GM13976 (cell line): Measurements from ENCODE around the gene SYS1.
"Not testable (repeated sequence)": the region's sequence is repeated elsewhere in the genome, so short reads cannot be mapped to it uniquely, and the experiment has no call there.

Experiments
- DNase-seq: peaks from one replicate; pipeline ENCODE4 v3.0.0; 2012; ENCODE audit warnings: low spot score
- in situ Hi-C: fragments of 300-500 bp; cut with MboI; formaldehyde crosslinking; loops from one replicate; pipeline ENCODE4 v1.12.0; 2022; ENCODE audit warnings: low sequenced_read_pairs, mixed read lengths, inconsistent platforms; ENCODE audit not compliant: unreplicated experiment
- TF ChIP-seq, protein P1 (sequence below): IDR thresholded peaks from 2 replicates; pipeline ENCODE4 v1.5.1; 2012; ENCODE audit warnings: borderline replicate concordance, mild to moderate bottlenecking; ENCODE audit not compliant: insufficient read depth; ENCODE audit errors: extremely low read depth, missing control alignments, control extremely low read depth

SYS1 gene

DNA sequence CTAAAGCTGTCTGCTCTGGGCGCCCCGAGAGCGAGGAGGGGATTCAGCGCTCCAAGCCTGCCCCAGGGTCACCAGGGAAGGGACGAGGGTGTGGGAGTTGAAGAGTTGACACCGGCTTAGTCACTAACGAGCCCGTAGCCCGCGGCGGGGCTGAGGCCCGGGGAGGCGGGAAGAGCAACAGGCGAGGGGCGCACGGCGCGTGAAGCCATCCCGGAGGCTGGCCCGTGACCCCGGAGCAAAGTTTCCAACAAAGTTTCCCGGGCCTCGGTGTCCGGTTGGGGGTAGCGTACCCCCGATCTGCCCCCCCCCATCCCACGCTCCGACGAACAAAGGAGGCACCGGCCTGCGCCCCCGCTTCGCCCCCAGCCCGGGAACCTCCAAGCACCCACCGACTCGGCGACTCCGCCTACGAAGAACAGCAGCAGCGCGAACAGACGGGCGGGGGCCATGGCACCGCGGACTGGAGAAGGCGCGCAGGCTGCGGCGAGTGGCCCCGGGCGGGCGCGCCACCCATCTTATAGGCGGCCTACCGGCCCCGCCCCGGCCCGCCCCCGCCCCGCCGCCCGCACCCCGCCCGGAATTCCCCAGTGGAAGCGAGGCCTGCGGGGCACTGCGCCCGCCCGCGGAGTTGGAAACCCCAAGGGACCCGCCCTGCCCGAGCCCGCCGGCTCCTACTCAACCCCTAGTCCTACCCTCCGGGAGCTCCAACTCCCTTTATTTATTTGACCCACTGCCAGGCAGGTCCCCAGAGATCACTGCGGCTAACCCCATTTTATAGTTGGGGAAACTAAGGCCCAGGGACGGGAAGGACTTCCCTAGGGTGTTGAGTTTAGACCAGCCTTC is 14.8 kb upstream of the SYS1 start, which contains the start of gene SDC4:
SDC4 (minus strand) TSS at position 489 of the 843 bp plus-strand sequence; CDS start at position 449, 40 bp downstream.
- TF ChIP-seq, protein P1, sequence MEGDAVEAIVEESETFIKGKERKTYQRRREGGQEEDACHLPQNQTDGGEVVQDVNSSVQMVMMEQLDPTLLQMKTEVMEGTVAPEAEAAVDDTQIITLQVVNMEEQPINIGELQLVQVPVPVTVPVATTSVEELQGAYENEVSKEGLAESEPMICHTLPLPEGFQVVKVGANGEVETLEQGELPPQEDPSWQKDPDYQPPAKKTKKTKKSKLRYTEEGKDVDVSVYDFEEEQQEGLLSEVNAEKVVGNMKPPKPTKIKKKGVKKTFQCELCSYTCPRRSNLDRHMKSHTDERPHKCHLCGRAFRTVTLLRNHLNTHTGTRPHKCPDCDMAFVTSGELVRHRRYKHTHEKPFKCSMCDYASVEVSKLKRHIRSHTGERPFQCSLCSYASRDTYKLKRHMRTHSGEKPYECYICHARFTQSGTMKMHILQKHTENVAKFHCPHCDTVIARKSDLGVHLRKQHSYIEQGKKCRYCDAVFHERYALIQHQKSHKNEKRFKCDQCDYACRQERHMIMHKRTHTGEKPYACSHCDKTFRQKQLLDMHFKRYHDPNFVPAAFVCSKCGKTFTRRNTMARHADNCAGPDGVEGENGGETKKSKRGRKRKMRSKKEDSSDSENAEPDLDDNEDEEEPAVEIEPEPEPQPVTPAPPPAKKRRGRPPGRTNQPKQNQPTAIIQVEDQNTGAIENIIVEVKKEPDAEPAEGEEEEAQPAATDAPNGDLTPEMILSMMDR, result no peak

GRCh38 chr20:45350217-45350616 is 12.7 kb upstream of the SYS1 start:
- TF ChIP-seq, protein P1, result no peak
- in situ Hi-C loops, result loop anchor here (25.0 kb wide), 1 partner anchor 412 kb away; no protein-coding TSS in a partner anchor
- DNase-seq, result no peak

More for the DNA sequence above, 14.8 kb upstream of the SYS1 start, which contains the start of gene SDC4:
- DNase-seq, result peak; percentile 67
- in situ Hi-C loops, result no loop called here

GRCh38 chr20:45350795-45351194 is 12.2 kb upstream of the SYS1 start:
- not testable (repeated sequence) for DNase-seq
- in situ Hi-C loops, result loop anchor here (25.0 kb wide), 1 partner anchor 412 kb away; no protein-coding TSS in a partner anchor

- in situ Hi-C loops, result loop anchor here (25.0 kb wide), 1 partner anchor 410 kb away; no protein-coding TSS in a partner anchor
- TF ChIP-seq, protein P1, result no peak
- no peak for DNase-seq
Measured at GRCh38 chr20:45352729-45353128, 10.2 kb upstream of the SYS1 start.

- DNase-seq, result no peak
- in situ Hi-C loops, result loop anchor here (25.0 kb wide), 1 partner anchor 409 kb away; no protein-coding TSS in a partner anchor
- TF ChIP-seq, protein P1, result no peak
Measured at GRCh38 chr20:45353746-45354145, 9.2 kb upstream of the SYS1 start.

DNA sequence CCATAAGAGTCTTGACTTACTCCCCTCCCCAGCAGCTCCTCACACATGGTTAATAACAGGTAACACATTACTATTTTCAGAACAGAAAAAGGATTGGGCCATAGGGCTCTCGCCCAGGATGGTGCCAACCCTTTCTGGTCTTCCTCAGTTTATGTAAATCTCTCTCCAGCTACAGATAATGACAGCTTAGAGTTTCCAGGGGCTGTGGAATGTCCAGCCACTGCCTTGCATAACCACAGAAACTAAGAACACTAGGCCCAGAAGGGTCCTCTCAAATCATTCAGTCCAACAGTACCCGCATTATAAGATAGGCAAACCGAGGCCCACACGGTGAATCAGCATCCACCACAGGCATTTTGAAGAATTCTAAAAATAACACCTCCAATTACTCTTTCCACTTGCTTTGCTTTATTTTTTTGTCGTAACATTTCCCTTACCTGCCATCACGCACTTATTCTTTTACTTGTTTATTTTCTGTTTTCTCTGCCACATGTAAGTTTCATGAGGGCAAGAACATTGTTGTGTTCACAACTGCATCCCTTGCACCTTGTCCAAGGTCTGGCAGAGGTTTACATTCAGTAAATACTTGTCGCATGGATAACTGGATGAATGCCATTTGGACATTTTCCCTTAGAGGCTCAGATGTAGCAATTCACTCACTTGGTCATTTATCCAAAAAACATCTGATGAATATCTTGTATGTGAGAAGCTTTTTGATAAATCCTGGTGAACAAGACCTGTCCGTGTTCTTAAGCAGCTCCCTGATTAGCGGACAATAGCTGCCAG is 8.3 kb upstream of the SYS1 start:
- TF ChIP-seq, protein P1, result no peak
- in situ Hi-C loops, result loop anchor here (25.0 kb wide), 1 partner anchor 408 kb away; no protein-coding TSS in a partner anchor
- DNase-seq, result no peak
